PC-3 (cell line): Measurements from ENCODE around the gene CYP2S1. TPM values are rescaled to one million over a fixed set of nuclear protein-coding genes. Genes with fewer than 3 reads are reported as not detected.

ENCODE experiments used
- total RNA-seq: library from RNA; depleted of rRNA; stranded (reverse); fragments of >200 nt; gene quantifications from 2 replicates; pipeline ENCODE4 v1.2.3, GENCODE V29; 2014; rRNA removed

CYP2S1 gene
- total RNA-seq, 1 experiment from 2014 or later: 10.3 TPM

Other genes with a start within 250 kb of the CYP2S1 start
- not detected in 2 replicates for gene CYP2B6, start 201.9 kb upstream of the CYP2S1 start, total RNA-seq
- gene CYP2A13, start 104.8 kb upstream of the CYP2S1 start, total RNA-seq: not detected in 2 replicates
- not detected in 2 replicates for gene CYP2F1, start 78.8 kb upstream of the CYP2S1 start, total RNA-seq
- 172 and 202 TPM in 2 replicates for gene AXL, start 26.0 kb downstream of the CYP2S1 start, total RNA-seq
- gene HNRNPUL1, start 71.2 kb downstream of the CYP2S1 start, total RNA-seq: 158 and 198 TPM in 2 replicates
- 18.3 and 18.4 TPM in 2 replicates for gene CCDC97, start 117.0 kb downstream of the CYP2S1 start, total RNA-seq
- 16.4 and 23.4 TPM in 2 replicates for gene TGFB1, start 160.7 kb downstream of the CYP2S1 start, total RNA-seq
- gene B9D2, start 170.9 kb downstream of the CYP2S1 start, total RNA-seq: 3.8 and 4.4 TPM in 2 replicates
- gene TMEM91, start 183.3 kb downstream of the CYP2S1 start, total RNA-seq: 2.4 and 3.6 TPM in 2 replicates
- 40.8 and 41.5 TPM in 2 replicates for gene EXOSC5, start 204.1 kb downstream of the CYP2S1 start, total RNA-seq
- 49.2 and 53.1 TPM in 2 replicates for gene BCKDHA, start 204.6 kb downstream of the CYP2S1 start, total RNA-seq
- 2.3 TPM in 1 of 2 replicates, not detected in the other for gene B3GNT8, start 234.2 kb downstream of the CYP2S1 start, total RNA-seq
- gene DMAC2, start 246.7 kb downstream of the CYP2S1 start, total RNA-seq: 36.8 and 44.6 TPM in 2 replicates
- not detected in 2 replicates for gene ERICH4, start 249.9 kb downstream of the CYP2S1 start, total RNA-seq